GM12891 (cell line): ENCODE data around the gene STIM1.

Experiments
- PAX5 ChIP-seq: IDR thresholded peaks from 2 replicates; pipeline ENCODE4 v1.6.1; 2011; ENCODE audit warnings: low read length, moderate library complexity, mild to moderate bottlenecking; ENCODE audit not compliant: insufficient read depth, severe bottlenecking
- POLR2A ChIP-seq: IDR thresholded peaks from 2 replicates; pipeline ENCODE4 v1.6.1; 2011; ENCODE audit warnings: low read depth, low read length, control low read depth
- POLR2AphosphoS5 ChIP-seq: IDR thresholded peaks from 2 replicates; pipeline ENCODE4 v1.6.1; 2011; ENCODE audit warnings: low read depth, low read length, control low read depth
- POU2F2 ChIP-seq: IDR thresholded peaks from 2 replicates; pipeline ENCODE4 v1.6.1; 2011; ENCODE audit warnings: low read depth, mild to moderate bottlenecking, control low read depth, low read length, moderate library complexity
- SPI1 ChIP-seq: IDR thresholded peaks from 2 replicates; pipeline ENCODE4 v1.6.1; 2011; ENCODE audit warnings: low read depth, low read length, control low read depth
- TAF1 ChIP-seq: IDR thresholded peaks from 2 replicates; pipeline ENCODE4 v1.6.1; 2011; ENCODE audit warnings: low read depth, low read length, control low read depth

DNA sequence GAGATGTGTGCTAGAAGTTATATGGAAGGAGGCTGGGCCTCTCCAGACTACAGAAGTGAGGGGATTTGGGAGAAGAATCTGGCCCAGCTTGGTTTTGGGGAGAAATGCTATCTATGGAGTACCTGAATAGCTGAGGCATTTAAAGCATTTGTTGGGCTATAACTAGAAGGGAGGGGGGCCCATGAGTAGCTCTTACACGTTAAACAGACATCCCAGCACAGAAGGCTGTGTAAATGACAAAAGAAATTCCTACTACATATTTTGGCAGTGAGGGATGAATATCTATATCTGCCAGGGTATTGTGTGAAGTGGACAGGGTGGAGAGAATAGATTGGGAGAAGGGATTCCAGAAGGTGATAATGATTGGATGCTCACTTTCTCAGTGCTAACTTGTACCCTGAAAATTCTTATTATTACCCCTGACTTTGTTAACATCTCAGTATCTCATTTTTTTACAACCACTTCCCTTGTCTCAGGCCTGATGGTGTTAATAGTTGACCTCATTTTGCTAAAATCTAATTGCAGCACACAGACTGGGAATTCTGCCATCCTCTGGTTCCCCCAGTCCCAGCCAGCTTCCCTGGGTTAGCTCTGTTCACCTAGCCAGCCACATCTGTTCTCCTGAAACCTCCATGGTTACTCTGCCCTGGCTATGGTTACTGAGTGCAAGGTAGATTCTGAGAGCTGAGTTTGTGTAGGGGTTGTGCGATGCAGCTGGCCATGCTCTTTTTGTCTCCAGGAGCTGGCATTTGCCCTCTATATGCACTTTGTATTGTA is 210.3 kb downstream of the STIM1 start:
- TF ChIP-seq TAF1 (no peak), POLR2A (no peak), POLR2AphosphoS5 (no peak), POU2F2 (no peak), PAX5 (no peak), SPI1 (no peak)
